ENCODE results near the gene C10orf120.

Gene C10orf120

DNA sequence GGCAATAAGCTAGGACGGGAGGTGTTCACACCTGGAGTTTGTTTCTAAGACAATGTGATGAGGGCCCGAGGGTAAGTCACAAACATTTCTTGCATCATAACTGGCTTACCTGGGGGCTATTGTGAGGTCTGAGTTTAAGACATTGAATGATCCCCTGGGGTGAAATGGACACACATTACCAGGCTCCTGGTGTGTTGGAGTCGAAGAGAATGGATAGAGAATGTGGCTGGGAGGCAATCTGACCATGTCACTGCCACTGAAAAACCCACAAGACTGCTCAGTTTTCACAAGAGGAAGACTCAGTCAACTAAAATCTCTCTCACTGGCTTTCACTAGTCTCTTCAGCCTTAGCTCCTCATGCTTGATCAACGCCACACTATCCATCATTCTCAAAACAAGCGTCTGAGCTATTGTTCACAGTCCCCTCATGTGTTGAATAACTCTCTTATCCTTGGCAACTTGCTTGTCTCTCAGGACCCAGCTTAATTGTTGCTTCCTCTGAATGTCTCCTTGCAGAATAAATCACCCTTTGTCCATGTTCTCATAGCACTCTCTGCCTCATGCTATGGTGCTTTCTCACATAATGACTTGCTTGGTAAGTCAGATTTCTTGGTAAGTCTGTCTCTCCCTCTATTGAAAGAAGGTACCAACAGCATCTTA lies at the start of gene C10orf120:
Gene C10orf120 (minus strand): TSS at position 51 of the 660 bp plus-strand sequence. CDS start 56 bp downstream, outside the sequence.
- DNase-seq (ENCODE audit: low spot score): no peak

DNA sequence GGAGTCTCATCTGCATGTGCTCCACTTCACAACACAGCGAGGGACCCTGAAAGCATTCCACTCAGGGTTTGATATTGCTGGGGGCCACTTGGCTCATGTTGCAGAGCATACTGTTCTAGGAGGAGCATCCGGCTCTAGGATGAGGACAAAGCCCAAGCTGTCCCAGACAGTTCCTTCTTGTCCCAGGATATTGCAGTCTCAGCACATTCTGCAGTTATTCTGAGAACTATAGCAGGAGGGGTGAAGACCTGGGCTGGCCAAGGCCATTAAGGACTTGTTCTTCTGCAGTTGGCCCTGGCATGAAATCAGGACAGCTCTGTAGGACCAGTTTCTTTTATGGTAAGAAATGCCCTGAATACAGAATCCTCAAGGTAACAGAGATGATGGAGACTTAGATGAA lies 48.9 kb upstream of the C10orf120 start:
- no peak for DNase-seq (ENCODE audit: low spot score)

DNA sequence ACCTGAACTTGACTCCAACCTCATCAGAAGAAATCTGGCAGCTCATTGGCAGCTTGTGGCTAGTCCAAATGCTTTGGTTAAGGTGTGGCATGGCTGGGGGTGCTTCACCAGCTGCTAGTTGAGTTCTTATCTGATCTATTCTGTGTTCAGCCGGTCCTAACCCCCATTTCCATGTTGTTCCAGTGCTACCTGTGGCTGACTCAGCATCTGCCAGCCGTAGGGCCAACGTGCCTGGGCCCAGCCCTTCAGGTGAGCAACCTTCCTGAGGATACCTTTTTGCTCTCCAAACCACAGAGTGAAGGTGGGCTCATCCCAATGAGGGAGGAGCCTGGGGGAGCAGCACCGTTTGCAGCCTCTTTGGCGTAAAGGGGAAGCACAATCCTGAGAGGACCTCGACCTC lies 46.8 kb upstream of the C10orf120 start:
- DNase-seq (ENCODE audit: low spot score): no peak

DNA sequence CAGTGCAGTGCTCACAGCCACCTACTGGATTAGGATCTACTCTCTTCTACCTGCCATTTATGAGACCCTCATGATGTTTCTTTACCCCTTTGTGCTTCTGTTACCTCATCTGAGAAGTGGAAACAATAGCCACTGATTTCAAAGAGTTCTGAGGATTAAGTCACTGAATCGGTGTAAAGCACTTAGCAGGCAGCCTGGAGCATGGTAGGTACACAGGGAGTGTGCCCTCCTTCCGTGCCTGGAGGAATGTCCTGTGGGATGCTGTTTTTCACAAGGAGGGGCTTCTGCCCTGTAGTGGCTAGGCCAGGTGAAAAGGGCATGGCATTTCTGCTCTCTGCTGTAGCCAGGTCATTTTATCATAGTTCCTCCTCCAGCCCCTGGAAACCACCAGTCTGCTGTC lies 44.6 kb upstream of the C10orf120 start:
- no peak for DNase-seq (ENCODE audit: low spot score)

DNA sequence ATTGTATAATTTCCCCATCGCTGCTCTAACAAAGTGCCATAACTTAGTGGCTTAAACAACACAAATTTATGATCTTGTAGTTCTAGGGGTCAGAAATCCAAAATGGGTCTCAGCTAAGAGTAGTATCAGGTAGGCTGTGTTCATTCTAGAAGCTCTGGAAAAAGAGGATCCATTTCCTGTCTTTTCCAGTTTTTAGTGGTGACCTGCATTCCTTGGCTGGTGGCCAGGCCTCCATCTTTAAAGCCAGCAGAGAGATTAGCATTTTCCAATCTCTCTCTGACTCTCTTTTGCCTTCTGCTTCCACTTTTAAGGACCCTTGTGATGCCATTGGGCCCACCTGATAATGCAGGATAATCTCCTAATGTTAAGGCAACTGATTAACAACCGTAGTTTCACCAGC lies 41.0 kb upstream of the C10orf120 start:
- DNase-seq (ENCODE audit: low spot score): peak; percentile 14

DNA sequence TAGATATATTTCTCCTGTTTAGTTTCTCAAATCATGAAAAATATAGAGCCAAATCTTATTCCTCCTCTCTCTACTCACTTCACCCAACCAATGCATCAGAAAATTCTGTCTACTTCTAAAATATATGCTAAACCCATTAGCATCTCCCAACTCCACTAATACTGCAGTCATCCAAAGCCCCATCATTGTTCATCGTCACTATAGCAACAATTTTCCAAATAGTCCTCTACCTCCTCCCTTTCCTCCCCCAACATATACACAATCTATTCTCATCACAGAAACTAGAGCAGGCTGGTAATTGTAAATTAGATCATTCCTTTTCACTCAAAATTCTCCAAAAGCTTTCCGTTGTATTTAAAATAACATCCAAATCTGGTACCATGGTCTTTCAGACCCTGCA lies 38.4 kb upstream of the C10orf120 start:
- no peak for DNase-seq (ENCODE audit: low spot score)

DNA sequence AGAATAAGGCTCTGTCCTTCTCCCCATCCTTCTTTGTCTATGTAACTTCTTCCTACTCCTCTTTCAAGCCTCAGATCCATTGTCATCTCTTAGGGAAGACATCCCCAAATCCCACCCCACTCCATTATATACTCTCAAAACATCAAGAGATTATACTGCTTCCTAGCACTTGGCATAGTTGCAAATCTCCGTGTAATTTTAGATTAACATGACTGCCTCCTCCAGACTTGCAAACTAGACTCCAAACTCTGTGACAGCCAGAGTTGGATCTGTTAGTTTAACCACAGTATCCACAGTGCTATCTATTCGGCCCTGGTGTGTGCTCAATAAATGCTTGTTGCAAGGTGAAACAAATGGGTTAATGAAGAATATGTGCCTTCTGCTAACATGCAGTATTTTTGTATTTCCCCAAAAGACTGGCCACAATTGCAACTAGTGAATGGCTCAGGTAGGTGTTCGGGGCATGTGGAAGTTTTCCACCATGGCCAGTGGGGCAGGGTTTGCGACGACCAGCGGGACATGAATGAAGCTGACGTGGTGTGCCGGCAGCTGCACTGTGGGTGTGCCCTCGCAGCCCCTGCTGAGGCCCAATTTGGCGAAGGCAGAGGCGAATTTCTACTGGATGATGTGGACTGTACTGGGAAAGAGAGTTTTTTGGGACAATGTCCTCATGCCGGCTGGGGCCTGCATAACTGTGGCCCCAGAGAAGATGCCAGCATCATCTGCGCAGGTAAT lies 34.5 kb upstream of the C10orf120 start:
- no peak for DNase-seq (ENCODE audit: low spot score)

DNA sequence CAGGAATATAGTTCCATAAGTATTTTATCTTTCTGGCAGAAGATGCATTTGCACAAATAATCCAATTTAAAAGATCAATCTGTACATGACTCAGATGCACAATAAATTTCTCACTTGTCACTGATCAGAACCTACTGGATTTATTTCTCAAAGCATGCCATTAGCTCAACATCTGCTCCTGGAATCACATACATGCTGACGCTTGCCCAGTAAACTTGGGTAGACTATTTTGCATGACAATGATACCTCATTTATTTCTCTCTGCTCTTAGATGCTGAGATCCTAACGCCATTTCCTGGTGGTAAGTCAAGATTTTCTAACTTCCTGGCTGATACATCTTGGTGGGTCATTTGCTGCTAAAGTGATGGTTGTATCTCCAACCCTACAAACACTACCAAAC lies 33.8 kb upstream of the C10orf120 start:
- DNase-seq (ENCODE audit: low spot score): no peak

DNA sequence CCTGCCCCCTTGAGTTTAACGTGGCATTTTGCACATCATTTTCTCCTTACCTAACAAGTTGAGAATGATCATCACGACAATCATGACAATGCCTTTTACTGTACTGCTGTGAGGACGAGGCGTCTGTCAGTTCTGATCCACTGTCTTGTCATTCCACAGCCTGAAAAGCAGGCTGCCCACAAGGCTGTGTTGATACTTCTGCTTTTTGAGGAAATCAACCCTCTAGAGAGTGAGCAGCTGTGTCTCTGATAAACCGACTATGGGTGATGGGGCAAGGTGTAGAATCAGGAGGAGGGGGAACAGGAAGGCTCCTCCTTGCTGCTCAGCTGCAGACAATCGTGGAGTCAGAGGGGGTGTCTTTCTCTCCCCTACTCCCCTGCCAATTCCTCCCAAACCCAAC lies 30.6 kb upstream of the C10orf120 start:
- DNase-seq (ENCODE audit: low spot score): no peak

DNA sequence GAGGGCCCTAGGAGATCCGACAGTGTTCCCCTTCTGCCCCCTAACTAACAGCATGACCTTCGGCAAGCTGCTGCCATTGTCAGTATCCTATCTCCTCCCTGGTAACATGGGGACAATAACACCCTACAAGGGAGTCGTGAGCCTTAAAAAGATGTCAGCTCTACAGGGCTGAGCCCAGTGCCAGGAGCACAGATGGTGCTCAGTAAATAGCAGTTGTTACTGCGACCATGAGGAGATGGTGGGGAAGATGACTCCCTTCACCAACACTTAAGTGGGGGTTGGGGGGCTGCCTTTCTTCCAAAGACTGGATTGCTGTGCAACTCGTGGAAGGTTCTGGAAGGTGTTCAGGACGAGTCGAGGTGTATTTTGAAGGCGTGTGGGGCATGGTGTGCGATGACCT lies 29.5 kb upstream of the C10orf120 start:
- no peak for DNase-seq (ENCODE audit: low spot score)

DNA sequence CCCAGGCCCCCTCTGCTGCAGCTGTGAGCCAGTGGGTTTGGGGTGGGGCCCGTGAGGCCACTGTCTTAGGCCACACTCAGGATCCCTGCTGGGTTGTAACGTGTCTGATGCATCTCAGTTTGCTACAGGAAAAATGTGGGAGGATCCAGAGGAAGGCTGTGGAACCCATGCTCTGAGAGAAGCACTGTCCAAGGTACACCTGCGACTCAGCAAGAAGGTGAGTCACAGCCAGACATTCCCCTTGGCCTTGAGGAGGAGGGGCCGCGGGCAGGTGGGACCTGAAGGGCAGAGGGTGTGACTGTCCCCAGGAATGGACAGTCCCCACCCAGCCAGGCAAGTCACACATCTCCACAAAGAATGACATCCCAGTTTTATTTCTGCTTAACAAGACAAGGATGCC lies 27.8 kb upstream of the C10orf120 start:
- DNase-seq (ENCODE audit: low spot score): peak; percentile 39

DNA sequence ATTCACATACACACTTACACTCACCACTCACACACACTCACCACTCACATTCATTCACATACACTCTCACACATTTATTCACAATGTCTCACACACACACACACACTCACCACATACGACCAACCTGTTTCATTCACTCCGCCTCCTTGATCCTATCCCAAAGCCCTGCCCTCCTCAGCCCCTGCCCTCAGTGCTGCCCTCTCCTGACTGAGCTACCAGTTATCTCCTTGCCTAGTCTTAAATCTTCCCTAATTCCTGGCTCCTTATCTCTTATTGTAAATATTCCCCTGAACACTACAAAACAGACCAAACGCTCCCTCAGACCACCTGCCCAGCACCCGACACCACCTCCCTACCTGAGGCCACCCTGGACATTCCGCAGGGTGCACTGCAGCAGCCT lies 26.1 kb upstream of the C10orf120 start:
- no peak for DNase-seq (ENCODE audit: low spot score)

DNA sequence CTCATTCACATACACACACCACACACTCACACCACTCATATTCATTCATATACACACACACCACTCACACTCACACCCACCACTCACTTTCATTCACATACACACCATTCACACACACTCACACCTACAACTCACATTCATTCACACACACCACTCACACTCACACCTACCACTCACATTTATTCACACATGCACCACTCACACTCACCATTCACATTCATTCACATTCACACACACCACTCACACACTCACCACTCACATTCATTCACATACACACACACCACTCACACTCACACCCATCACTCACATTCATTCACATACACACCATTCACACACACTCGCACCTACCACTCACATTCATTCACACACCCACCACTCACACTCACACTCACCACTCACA lies 25.4 kb upstream of the C10orf120 start:
- DNase-seq (ENCODE audit: low spot score): no peak

DNA sequence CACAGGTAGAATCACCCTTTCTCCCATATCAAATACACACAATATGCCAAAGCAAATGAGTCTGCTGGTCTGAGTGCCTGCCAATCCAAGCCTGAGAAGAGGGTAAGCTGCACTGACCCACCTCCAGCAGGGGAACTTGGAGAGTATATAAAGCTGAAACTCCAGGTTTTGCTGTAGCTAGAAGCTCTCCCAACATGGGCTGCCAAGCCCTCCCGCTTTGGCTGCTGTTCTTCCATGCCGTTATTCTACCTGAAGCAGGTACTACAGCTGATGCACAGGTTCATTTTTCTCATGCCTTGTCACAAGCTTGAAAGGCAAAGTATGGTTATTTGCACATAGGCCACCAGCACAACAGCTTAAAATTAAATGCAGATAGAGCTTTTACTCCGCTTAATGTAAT lies 21.5 kb upstream of the C10orf120 start:
- no peak for DNase-seq (ENCODE audit: low spot score)

DNA sequence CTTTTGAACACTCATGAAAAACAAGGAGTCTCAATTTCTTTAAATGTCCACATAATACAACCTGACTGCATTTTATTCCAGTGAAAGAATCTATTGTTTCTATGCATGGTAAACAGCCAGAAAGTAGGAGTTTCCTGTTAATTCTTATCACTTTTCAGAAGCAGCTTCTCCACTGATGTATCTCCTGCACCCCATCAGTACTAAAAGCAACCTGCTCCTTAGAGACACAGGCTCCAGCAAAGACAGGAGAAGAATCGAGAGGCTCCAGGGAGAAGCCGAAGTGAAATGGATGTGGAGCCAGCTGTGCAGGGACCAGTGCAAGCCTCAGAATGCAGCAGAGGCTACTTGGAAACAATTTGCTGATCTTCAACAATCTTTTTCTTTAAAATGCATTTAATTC lies 16.4 kb upstream of the C10orf120 start:
- no peak for DNase-seq (ENCODE audit: low spot score)

DNA sequence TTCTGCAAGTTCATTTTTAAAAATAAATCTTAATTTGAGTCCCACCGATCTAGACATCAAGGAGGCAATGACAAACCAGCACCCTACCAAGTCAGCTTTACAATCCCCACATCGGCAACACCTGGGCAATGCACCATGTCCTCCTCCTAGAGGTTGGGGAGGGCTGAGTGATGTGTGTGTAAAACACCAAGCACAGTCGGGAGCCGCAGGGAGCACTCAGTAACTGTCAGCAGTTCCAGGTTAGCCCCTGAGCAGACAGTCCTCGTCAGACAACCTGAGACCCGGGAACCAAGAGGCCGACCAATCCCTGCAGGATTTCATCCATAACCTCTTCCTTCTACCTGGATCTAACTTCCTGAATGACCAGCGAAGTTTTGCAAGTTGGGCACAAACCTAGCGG lies 15.9 kb upstream of the C10orf120 start:
- no peak for DNase-seq (ENCODE audit: low spot score)

DNA sequence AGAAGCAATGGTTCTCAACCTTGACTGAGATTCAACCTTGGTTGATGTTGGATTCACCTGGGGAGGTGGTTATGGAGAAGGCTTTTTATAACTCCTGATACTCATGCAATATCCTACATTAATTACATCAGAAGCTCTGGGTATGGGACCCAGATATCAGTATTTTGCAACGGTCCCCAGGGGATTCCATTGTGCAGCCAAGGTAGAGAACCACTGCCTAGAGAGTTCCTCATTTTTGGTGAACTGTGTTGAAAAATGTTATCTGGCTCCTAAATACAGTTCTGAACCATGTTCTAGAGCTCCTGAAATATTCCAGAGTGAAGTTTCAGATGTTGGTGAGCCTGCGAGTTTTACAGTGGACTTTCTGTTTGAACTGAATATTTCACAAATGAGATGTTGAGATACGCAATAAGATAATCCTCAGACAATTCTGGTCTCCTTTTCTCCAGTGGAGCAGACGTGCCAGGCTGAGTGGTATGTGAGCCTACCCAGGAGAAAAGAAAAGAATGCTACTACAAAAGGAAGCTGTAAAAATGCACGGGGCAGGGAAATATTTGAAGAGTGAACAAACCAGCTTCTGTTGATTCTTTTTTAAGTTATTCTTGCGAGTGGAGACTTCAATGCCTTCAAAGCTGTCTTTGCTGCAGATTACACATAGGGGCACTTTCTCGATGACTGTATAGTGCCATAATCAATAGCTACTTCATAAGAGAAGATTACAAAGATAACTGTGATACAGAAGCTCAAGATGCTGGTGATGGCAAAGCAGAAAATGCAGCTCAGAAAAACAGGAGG lies 13.6 kb upstream of the C10orf120 start:
- no peak for DNase-seq (ENCODE audit: low spot score)

DNA sequence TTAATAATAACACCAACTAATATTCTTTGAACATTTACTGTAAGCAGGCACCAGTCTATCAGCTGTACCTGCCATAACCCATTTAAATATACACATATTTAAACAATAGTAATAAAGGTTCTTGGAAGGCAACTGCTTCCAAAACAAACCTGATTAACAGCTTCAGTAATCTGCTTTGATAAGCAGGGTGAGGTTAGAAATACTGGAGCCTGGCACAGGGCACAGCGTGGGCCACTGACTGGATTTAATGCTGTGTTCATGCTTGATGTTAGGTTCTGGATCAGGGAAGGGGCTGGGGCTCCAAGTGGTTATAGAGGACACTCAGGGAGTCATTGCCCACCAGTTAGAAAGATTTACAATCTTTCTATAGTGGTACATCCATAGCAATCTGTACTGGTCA lies 10.9 kb upstream of the C10orf120 start:
- no peak for DNase-seq (ENCODE audit: low spot score)

DNA sequence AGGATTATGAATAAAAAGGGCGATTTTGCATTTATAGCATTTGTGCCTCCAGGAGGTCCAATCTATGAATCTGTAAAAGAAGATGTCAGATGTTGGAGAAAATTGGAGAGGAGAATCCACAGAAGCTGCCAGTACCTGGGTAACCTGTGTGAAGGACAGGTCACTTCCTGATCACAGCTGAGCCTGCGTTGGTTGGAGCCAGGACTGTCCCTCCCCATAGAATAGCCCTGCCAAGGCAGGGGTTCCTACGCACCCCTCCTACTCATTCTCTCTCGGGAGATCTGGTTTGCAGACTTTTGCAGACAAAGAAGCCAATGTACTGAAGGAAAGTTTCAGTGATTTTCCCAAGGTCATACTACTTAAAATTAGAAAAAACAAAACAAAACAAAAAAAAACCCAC lies 10.3 kb upstream of the C10orf120 start:
- no peak for DNase-seq (ENCODE audit: low spot score)

DNA sequence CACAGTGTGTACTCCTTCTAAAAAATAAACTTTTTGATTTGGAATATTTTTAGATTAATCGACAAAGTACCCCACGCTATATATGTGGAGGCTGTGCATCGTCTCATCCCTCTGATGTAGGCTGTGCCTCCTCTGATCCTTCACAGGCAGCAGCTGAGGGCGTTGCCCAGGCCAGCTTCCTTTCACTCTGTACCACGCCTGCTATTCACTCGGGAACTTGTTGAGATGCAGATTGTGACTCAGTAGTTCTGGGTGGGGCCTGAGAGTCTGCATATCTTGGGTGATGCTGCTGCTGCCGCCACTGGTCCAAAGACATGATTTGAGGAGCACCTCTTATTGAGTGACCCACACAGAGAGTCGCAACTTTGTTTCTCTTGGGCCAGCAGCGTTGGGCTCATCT lies 7.9 kb upstream of the C10orf120 start:
- no peak for DNase-seq (ENCODE audit: low spot score)

DNA sequence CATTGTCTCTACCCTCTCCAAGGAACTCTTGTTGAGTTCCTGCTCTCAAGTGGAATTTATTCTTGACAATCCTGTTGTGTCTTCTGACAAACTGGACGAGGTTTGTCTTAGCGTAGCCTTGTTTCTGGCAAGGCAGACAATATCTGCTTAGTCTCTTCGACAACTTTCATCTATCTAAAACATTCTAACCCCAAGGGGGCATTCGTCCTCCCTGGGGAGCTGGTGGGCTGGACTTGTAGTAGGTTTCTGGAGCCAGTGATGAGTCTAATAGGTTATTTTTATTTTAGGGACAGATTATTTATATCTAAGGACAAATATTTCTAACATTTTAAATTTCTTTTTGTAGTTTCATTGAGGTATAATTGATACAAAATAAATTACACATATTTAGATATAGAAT lies 7.3 kb upstream of the C10orf120 start:
- no peak for DNase-seq (ENCODE audit: low spot score)

DNA sequence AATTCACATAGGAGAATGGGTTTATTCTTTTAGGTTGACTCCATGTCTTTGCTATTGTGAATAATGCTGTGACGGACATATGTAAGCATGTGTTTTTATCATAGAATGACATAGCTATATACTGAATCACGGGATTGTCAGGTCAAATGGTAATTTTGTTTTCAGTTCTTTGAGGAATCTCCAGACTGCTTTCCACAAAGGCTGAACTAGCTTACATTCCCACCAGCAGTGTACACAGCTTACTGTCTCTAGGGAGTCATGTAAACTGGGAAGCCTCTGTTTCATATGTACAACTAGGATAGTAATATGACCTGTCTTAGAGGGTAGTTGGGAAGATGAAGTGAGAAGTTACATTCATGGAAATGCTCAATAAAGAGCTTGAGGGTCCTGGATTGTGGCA lies 6.8 kb upstream of the C10orf120 start:
- no peak for DNase-seq (ENCODE audit: low spot score)
